GM19328 (cell line): ENCODE results near the gene SNX8.

Experiments
- ATAC-seq: cut with Tn5 transposase; IDR thresholded peaks from one replicate; pipeline ENCODE4 v1.9.1; 2021; ENCODE audit warnings: mild to moderate bottlenecking, moderate library complexity; ENCODE audit not compliant: unreplicated experiment

Gene SNX8

GRCh38 chr7:2247141-2247995 lies 66.9 kb downstream of the SNX8 start:
- ATAC-seq, result no peak

GRCh38 chr7:2245883-2246675 lies 68.2 kb downstream of the SNX8 start:
- no peak for ATAC-seq

GRCh38 chr7:2244404-2244995 lies 69.7 kb downstream of the SNX8 start:
- no peak for ATAC-seq

GRCh38 chr7:2243458-2243857 lies 70.8 kb downstream of the SNX8 start:
- no peak for ATAC-seq

- no peak for ATAC-seq
These were observed 71.5 kb downstream of the SNX8 start for GRCh38 chr7:2242541-2243429.

- peak; percentile 43 for ATAC-seq
These were observed 72.4 kb downstream of the SNX8 start, which contains the start of the genes MRM2 and NUDT1 for GRCh38 chr7:2241580-2242540. Gene MRM2 (minus strand): TSS chr7:2242205. CDS start chr7:2242169, 36 bp downstream. Gene NUDT1 (plus strand): TSS chr7:2242226. CDS start chr7:2244575, 2,349 bp downstream.

- no peak for ATAC-seq
These were observed 75.0 kb downstream of the SNX8 start for GRCh38 chr7:2239242-2239641.

- ATAC-seq, result peak; percentile 51
These were observed 77.1 kb downstream of the SNX8 start for GRCh38 chr7:2237109-2237602.

- no peak for ATAC-seq
These were observed 80.3 kb downstream of the SNX8 start for GRCh38 chr7:2233926-2234325.

GRCh38 chr7:2232766-2233520 lies 81.3 kb downstream of the SNX8 start, which contains the start of gene MAD1L1:
Gene MAD1L1 (minus strand): TSS chr7:2232945. CDS start chr7:2230133, 2,812 bp downstream.
- peak; percentile 51 for ATAC-seq

GRCh38 chr7:2231992-2232765 lies 82.1 kb downstream of the SNX8 start:
- peak; percentile 36 for ATAC-seq

- no peak for ATAC-seq
These were observed 83.4 kb downstream of the SNX8 start for GRCh38 chr7:2230882-2231281.

GRCh38 chr7:2230226-2230625 lies 84.0 kb downstream of the SNX8 start:
- no peak for ATAC-seq

- no peak for ATAC-seq
These were observed 84.8 kb downstream of the SNX8 start for GRCh38 chr7:2229467-2229866.

- no peak for ATAC-seq
These were observed 85.3 kb downstream of the SNX8 start for GRCh38 chr7:2228921-2229320.

- ATAC-seq, result no peak
These were observed 86.5 kb downstream of the SNX8 start for GRCh38 chr7:2227699-2228098.

- no peak for ATAC-seq
These were observed 88.4 kb downstream of the SNX8 start for GRCh38 chr7:2225830-2226229.
